HEK293 (cell line): Measurements from ENCODE around the gene SPOCK1.

Source experiments
- CTCF ChIA-PET: fragments of 350-600 bp; formaldehyde crosslinking; extraction: SDS; loops from one replicate; lab custom pipeline; 2021; ENCODE audit warnings: antibody characterized with exemption; lab: Yijun Ruan, JAX
- POLR2A ChIA-PET: fragments of 300-600 bp; formaldehyde crosslinking; extraction: SDS; loops from one replicate; lab custom pipeline; 2020; ENCODE audit warnings: antibody characterized with exemption, inconsistent platforms; lab: Yijun Ruan, JAX
- H3K27ac ChIP-seq: fragments of 200-500 bp; sonication (Bioruptor generic); 2 replicates; pipeline ENCODE4 v1.5.1; 2014; ENCODE audit warnings: low read depth, low read length, control low read depth, inconsistent platforms; ENCODE audit errors: extremely low read depth
- H3K36me3 ChIP-seq, 2 experiments: fragments of 200-500 bp in 1 of 2; sonication (Bioruptor generic) in 1 of 2; 1 replicate in 1 of 2; 2 replicates in 1 of 2; pipeline ENCODE4 v1.5.1; 2014 to 2017; ENCODE audit warnings: inconsistent platforms in 2 of 2, low read length in 2 of 2; ENCODE audit not compliant: control insufficient read depth in 2 of 2, insufficient read depth in 1 of 2
- H3K4me1 ChIP-seq: fragments of 200-500 bp; sonication (Bioruptor generic); 2 replicates; pipeline ENCODE4 v1.5.1; 2014; ENCODE audit warnings: mild to moderate bottlenecking, low read length, inconsistent platforms; ENCODE audit not compliant: control insufficient read depth, insufficient read depth
- H3K4me3 ChIP-seq: 2 replicates; pipeline ENCODE4 v1.5.1; 2011; ENCODE audit warnings: low read depth, mild to moderate bottlenecking, control low read depth, low read length, moderate library complexity
- H3K9me3 ChIP-seq: fragments of 200-500 bp; sonication (Bioruptor generic); 2 replicates; pipeline ENCODE4 v1.5.1; 2014; ENCODE audit warnings: low read depth, low read length, inconsistent platforms; ENCODE audit not compliant: control insufficient read depth, insufficient read depth
- BCL11B ChIP-seq: fragments of 450-650 bp; formaldehyde crosslinking; IDR thresholded peaks from 2 replicates; pipeline ENCODE4 v1.5.1; 2016; ENCODE audit warnings: low read depth, missing biosample characterization, missing genetic modification characterization
- PRDM10 ChIP-seq: fragments of 450-650 bp; formaldehyde crosslinking; IDR thresholded peaks from 2 replicates; pipeline ENCODE4 v1.5.1; 2016; ENCODE audit warnings: missing biosample characterization, missing genetic modification characterization
- SCRT2 ChIP-seq: fragments of 450-650 bp; formaldehyde crosslinking; IDR thresholded peaks from 2 replicates; pipeline ENCODE4 v1.5.1; 2016; ENCODE audit warnings: missing biosample characterization, missing genetic modification characterization
- ZBTB44 ChIP-seq: fragments of 450-650 bp; IDR thresholded peaks from 2 replicates; pipeline ENCODE4 v1.5.1; 2018; ENCODE audit warnings: missing biosample characterization, mild to moderate bottlenecking, missing genetic modification characterization
- ZNF133 ChIP-seq: fragments of 450-650 bp; formaldehyde crosslinking; IDR thresholded peaks from 2 replicates; pipeline ENCODE4 v1.5.1; 2016; ENCODE audit warnings: missing biosample characterization, missing genetic modification characterization
- ZNF184 ChIP-seq: fragments of 450-650 bp; IDR thresholded peaks from 2 replicates; pipeline ENCODE4 v1.5.1; 2018; ENCODE audit warnings: missing biosample characterization, mild to moderate bottlenecking, missing genetic modification characterization
- ZNF221 ChIP-seq: fragments of 450-650 bp; formaldehyde crosslinking; IDR thresholded peaks from 2 replicates; pipeline ENCODE4 v1.5.1; 2017; ENCODE audit warnings: missing biosample characterization, missing genetic modification characterization, borderline replicate concordance
- ZNF341 ChIP-seq: fragments of 450-650 bp; formaldehyde crosslinking; IDR thresholded peaks from 2 replicates; pipeline ENCODE4; 2016; ENCODE audit warnings: low read depth, missing biosample characterization, missing genetic modification characterization
- ZNF404 ChIP-seq: fragments of 450-650 bp; formaldehyde crosslinking; IDR thresholded peaks from 2 replicates; pipeline ENCODE4 v1.5.1; 2017; ENCODE audit warnings: missing biosample characterization, missing genetic modification characterization
- ZNF501 ChIP-seq: fragments of 450-650 bp; formaldehyde crosslinking; IDR thresholded peaks from 2 replicates; pipeline ENCODE4 v1.5.1; 2016; ENCODE audit warnings: missing biosample characterization, missing genetic modification characterization
- ZNF585B ChIP-seq: fragments of 450-650 bp; formaldehyde crosslinking; IDR thresholded peaks from 2 replicates; pipeline ENCODE4 v1.5.1; 2016; ENCODE audit warnings: missing biosample characterization, missing genetic modification characterization
- ZNF610 ChIP-seq: fragments of 450-650 bp; formaldehyde crosslinking; IDR thresholded peaks from 2 replicates; pipeline ENCODE4 v1.5.1; 2016; ENCODE audit warnings: missing biosample characterization, missing genetic modification characterization, borderline replicate concordance
- ZNF777 ChIP-seq: fragments of 450-650 bp; formaldehyde crosslinking; IDR thresholded peaks from 2 replicates; pipeline ENCODE4 v1.5.1; 2017; ENCODE audit warnings: missing biosample characterization, missing genetic modification characterization, borderline replicate concordance
- TF ChIP-seq, protein P1 (sequence below): fragments of 450-650 bp; formaldehyde crosslinking; IDR thresholded peaks from 2 replicates; pipeline ENCODE4 v1.5.1; 2016; ENCODE audit warnings: missing biosample characterization, missing genetic modification characterization
- TF ChIP-seq, protein P2 (sequence below): fragments of 450-650 bp; formaldehyde crosslinking; IDR thresholded peaks from 2 replicates; pipeline ENCODE4 v1.5.1; 2016; ENCODE audit warnings: missing biosample characterization, missing genetic modification characterization

The SPOCK1 gene

DNA sequence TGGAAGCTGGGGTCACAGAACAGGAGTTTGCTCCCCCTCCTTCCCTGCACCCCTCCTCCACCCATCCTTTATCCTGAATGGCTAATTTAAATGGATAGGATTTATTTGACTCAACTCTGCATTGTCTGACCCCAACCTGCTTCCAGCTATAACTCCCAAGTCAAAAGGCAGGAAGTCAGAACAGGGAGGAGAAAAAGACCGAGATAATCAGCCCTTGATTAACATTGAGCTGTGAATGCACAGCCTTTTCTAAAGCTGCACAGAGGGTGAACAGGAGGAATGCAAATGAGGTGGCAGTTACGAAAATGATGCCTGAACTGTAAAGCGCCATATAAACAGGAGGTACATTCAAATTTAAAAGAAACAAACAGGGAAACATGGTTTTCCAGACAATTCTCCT is 152.8 kb downstream of the SPOCK1 start:
- CTCF ChIA-PET, result interaction anchor here (0.5 to 3.0 kb wide), 5 partner anchors 25 to 1518 kb away, joined by 3 to 24 read pairs (median 4); no protein-coding TSS in a partner anchor
- no peaks in the 10 kb centered on the region for H3K36me3 ChIP-seq
- no peak overlapping the region for H3K4me3 ChIP-seq
- TF ChIP-seq ZNF610 (no peak), PRDM10 (tag by site-specific recombination) (no peak), BCL11B (tag by site-specific recombination) (no peak), ZNF585B (tag by site-specific recombination) (no peak), ZBTB44 (no peak), ZNF184 (tag by site-specific recombination) (no peak), SCRT2 (no peak), ZNF501 (tag by site-specific recombination) (no peak), ZNF341 (tag by site-specific recombination) (no peak)
- TF ChIP-seq, protein P1, sequence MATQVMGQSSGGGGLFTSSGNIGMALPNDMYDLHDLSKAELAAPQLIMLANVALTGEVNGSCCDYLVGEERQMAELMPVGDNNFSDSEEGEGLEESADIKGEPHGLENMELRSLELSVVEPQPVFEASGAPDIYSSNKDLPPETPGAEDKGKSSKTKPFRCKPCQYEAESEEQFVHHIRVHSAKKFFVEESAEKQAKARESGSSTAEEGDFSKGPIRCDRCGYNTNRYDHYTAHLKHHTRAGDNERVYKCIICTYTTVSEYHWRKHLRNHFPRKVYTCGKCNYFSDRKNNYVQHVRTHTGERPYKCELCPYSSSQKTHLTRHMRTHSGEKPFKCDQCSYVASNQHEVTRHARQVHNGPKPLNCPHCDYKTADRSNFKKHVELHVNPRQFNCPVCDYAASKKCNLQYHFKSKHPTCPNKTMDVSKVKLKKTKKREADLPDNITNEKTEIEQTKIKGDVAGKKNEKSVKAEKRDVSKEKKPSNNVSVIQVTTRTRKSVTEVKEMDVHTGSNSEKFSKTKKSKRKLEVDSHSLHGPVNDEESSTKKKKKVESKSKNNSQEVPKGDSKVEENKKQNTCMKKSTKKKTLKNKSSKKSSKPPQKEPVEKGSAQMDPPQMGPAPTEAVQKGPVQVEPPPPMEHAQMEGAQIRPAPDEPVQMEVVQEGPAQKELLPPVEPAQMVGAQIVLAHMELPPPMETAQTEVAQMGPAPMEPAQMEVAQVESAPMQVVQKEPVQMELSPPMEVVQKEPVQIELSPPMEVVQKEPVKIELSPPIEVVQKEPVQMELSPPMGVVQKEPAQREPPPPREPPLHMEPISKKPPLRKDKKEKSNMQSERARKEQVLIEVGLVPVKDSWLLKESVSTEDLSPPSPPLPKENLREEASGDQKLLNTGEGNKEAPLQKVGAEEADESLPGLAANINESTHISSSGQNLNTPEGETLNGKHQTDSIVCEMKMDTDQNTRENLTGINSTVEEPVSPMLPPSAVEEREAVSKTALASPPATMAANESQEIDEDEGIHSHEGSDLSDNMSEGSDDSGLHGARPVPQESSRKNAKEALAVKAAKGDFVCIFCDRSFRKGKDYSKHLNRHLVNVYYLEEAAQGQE (tag by site-specific recombination), result no peak
- TF ChIP-seq, protein P2, sequence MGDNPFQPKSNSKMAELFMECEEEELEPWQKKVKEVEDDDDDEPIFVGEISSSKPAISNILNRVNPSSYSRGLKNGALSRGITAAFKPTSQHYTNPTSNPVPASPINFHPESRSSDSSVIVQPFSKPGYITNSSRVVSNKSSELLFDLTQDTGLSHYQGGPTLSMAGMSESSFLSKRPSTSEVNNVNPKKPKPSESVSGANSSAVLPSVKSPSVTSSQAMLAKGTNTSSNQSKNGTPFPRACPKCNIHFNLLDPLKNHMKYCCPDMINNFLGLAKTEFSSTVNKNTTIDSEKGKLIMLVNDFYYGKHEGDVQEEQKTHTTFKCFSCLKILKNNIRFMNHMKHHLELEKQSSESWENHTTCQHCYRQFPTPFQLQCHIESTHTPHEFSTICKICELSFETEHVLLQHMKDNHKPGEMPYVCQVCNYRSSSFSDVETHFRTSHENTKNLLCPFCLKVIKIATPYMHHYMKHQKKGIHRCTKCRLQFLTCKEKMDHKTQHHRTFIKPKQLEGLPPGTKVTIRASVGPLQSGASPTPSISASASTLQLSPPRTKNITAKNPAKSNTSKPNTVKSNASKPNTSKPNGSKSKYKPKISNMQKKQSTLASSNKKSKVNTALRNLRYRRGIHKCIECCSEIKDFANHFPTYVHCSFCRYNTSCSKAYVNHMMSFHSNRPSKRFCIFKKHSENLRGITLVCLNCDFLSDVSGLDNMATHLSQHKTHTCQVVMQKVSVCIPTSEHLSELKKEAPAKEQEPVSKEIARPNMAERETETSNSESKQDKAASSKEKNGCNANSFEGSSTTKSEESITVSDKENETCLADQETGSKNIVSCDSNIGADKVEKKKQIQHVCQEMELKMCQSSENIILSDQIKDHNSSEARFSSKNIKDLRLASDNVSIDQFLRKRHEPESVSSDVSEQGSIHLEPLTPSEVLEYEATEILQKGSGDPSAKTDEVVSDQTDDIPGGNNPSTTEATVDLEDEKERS, result no peak
- TF ChIP-seq, all 188 proteins: peak for 0
- POLR2A ChIA-PET, result no interaction called here
- Histone ChIP-seq H3K4me1 (no peaks in the 10 kb centered on the region), H3K9me3 (no peaks in the 10 kb centered on the region), H3K27ac (no peak overlapping the region)

- CTCF ChIA-PET, result interaction anchor here (0.5 to 3.0 kb wide), 23 partner anchors 8 to 343 kb away, joined by 3 to 24 read pairs (median 4); partner anchors contain the start of gene SPOCK1
- POLR2A ChIA-PET, result no interaction called here
Observed at GRCh38 chr5:137345396-137345795, 153.7 kb downstream of the SPOCK1 start.

More at GRCh38 chr5:137345396-137345795, 153.7 kb downstream of the SPOCK1 start:
- no peaks in the 10 kb centered on the region for H3K36me3 ChIP-seq
- H3K4me3 ChIP-seq, result no peak overlapping the region
- H3K4me1 ChIP-seq, result no peaks in the 10 kb centered on the region
- no peaks in the 10 kb centered on the region for H3K9me3 ChIP-seq
- H3K27ac ChIP-seq, result no peak overlapping the region
- no peak for TF ChIP-seq ZNF184 (tag by site-specific recombination)
- TF ChIP-seq ZNF777, result no peak
- no peak for TF ChIP-seq ZNF133 (tag by site-specific recombination)
- TF ChIP-seq ZNF221, result no peak
- no peak for TF ChIP-seq ZNF404 (tag by site-specific recombination)
